Umbilical cord (tissue), 2 donors: ENCODE measurements around the gene ZNF224. TPM values are rescaled to one million over a fixed set of nuclear protein-coding genes. Genes with fewer than 3 reads are reported as not detected.

Experiments used
- DNase-seq: peaks from one replicate; pipeline ENCODE4 v3.0.0-alpha.2; 2015; ENCODE audit warnings: low spot score
- total RNA-seq: library from RNA; depleted of rRNA; stranded (reverse); fragments of >200 nt; gene quantifications from one replicate; pipeline ENCODE4 v1.2.3, GENCODE V29; 2014; ENCODE audit warnings: low replicate concordance; ENCODE audit not compliant: insufficient read depth

The ZNF224 gene
- 40.4 TPM for total RNA-seq

DNA sequence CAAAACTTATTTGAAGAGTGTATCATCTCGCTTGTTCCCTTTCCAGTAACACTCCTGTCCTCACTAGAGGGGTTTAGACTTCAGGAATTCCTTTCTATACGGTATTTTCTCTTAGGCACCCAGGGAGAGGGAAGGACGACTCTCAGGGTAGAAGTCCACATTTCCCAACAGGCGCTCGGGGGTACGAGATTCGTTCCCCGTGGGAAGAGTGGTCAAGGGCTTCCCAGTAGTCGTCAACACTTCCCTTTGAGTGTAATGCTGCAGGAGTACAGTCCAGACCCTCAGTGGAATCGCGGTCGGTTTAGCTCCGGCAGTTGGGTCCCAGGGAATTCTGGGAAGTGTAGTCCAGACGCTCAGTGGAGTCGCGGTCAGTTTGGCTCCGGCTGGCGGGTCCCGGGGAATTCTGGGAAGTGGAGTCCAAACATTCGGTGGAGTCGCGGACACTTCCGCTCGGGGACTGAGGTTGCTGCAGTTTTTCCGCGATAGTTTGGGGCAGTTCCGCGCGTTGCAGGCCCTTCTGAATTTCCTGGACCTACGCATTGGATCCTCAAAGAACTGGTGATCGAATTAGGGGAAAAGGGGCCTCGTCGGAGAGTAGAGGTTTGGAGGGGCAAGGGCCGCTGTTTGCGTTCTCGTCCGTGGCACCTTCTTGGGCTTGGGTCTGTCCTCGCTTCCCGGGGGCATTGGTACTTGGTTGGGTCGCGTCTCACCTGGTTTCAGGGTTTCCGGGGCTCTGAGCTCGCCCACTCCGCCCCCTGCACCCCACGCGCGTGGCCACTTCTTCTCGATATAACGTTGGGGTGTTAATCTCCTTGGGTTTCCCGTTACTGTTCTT lies at the start of gene ZNF224:
ZNF224 (plus strand) TSS at position 431 of the 835 bp plus-strand sequence. CDS start 3,513 bp downstream, outside the sequence.
- DNase-seq: peak; percentile 98

DNA sequence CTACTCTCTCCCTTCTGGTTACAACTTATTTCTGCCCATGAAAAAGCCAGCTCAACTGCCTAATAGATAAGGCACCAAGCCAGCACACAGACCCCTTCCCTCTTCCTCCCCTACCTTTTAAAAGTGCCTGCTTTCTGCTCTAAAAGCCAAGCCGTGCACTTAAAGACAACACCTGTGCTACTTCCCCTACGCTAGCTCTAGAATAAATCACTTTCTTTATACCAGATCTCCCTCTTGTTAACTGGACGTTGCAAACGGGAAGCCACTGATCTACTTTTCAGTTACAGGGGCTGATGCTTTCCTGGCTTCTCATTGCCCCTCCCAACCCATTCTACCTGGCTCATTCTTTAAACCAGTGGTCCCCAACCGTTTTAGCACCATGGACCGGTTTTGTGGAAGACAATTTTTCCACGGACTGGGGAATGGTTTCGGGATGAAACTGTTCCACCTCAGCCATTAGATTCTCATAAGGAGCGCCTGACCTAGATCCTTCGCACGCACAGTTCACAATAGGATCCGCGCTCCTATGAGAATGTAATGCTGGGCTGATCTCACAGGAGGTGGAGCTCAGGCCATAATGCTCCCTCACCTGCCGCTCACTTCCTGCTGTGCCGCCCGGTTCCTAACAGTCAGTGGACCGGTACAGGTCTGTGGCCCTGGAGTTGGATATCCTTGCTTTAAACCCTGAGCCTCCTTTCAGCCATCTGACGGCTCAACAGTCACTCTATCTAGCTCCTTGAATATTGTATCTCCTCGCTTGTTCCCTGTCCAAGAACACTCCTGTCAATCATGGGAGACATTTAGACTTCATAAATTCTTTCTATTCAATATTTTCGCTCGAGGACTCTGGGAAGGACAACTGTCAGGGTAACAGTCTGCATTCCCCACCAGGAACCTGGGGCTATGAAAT lies 43.2 kb upstream of the ZNF224 start:
- DNase-seq: peak; percentile 13

DNA sequence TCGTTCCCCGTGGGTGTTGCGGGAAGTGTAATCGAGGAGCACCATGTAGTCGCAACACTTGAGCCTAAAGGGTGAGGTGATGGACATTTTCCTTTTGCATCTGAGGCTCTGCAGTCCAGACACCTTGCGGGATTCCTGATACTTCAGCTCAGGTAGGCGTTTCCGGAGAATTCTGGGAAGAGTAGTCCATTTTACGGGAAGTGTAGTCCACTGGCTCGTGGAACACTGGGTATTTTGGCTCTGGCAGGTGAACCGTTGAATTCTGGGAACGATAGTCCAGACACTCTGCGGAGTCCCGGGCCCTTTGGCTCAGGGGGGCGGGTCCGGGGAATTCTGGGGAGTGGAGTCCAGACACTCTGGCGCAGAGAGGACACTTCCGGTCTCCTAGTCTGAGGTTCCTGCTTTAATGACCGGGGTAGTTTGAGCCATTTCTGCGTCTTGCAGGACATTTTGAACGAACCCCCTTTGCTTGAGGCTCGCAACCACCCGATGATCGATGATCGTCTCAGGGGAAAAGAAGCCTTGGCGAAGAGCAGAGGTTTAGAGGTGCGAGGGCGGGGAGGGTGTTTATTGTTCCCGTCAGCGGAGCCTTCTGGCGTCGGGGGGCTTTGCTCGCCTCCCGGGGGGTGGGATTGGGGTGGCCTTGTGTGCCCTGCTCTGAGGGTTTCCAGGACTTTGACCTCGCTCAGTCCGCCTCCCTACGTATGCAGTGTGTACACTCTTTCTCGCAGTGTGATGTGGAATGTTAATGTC lies 42.3 kb upstream of the ZNF224 start, which contains the start of gene ZNF223:
ZNF223 (plus strand) TSS at position 387 of the 753 bp plus-strand sequence. CDS start 3,141 bp downstream, outside the sequence.
- DNase-seq: peak; percentile 99

DNA sequence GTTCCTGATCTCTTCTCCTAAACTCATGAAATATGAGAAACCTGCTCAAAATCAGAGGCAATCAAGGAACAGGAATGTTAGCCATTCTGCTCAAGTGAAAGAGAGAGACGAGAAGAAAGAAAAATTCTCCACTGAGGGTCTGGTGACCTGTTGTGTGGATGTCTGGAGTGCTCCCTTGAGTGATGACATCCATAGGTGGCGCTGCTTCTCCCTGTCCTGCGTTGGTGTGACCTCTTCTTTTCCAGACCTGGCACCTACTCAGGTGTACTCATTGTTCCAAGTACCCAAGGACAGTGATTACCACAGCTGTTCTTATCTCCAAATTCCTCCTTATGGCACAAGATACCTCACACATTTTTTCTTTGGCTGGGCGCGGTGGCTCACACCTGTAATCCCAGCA lies 38.3 kb upstream of the ZNF224 start:
- DNase-seq: no peak

DNA sequence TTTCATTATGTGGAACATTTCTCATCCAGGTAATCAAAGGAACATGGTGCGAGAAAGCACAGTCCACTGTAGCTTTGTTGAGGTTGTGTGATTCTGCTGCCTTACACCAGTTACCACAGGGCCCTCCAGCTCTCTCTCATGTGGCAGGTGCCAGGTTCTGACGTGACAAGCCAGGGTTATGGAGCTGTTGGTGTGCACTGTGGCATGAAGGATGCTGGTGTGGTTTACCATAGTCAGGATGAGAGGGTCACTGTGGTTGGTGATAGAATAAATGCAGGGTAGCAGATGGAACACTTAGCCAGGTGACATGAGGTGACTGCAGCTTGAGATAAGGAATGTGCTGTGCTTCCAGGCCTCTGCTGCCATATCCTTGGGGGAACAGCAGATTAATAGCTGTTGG lies 34.9 kb upstream of the ZNF224 start:
- no peak for DNase-seq

DNA sequence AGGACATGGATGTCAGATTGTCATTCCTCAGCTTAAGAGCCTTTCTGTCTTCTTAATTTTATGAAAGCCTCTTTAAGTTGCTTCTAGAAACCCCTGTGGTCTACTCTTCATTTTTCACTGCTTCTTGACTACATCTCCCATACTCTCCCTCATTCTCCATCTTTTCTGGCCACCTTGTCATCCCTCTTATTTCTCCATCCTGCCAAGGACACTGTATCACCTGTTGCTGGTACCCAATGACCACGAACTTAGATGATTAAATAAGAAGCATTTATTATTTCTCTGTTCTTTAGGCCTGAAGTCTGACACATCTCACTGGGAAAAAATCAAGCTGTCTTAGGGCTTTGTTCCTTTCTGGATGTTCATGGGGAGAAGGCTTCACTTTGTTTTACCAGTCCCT lies 33.1 kb upstream of the ZNF224 start:
- DNase-seq: no peak

DNA sequence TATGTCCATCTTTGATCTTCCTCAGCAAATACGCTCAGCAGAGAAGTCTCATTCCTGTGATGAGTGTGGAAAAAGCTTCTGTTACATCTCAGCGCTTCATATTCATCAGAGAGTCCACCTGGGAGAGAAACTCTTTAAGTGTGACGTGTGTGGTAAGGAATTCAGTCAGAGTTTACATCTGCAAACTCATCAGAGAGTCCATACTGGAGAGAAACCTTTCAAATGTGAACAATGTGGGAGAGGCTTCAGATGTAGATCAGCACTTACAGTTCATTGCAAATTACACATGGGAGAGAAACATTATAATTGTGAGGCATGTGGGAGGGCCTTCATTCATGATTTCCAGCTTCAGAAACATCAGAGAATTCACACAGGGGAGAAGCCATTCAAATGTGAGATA lies 27.9 kb upstream of the ZNF224 start:
- DNase-seq: no peak

DNA sequence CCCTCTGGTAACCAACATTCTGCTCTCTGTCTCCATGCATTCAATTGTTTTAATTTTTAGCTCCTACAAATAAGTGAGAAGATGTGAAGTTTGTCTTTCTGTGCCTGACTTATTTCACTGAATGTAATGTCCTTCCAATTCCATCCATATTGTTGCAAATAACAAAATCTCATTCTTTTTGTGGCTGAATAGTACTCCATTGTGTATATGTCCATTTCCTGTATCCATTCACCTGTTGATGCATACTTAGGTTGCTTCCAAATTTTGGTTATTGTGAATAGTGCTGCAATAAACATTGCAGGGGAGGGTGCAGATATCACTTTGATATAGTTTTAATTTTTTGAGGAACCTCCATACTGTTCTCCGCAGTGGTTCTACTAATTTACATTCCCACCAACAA lies 24.7 kb upstream of the ZNF224 start:
- no peak for DNase-seq

DNA sequence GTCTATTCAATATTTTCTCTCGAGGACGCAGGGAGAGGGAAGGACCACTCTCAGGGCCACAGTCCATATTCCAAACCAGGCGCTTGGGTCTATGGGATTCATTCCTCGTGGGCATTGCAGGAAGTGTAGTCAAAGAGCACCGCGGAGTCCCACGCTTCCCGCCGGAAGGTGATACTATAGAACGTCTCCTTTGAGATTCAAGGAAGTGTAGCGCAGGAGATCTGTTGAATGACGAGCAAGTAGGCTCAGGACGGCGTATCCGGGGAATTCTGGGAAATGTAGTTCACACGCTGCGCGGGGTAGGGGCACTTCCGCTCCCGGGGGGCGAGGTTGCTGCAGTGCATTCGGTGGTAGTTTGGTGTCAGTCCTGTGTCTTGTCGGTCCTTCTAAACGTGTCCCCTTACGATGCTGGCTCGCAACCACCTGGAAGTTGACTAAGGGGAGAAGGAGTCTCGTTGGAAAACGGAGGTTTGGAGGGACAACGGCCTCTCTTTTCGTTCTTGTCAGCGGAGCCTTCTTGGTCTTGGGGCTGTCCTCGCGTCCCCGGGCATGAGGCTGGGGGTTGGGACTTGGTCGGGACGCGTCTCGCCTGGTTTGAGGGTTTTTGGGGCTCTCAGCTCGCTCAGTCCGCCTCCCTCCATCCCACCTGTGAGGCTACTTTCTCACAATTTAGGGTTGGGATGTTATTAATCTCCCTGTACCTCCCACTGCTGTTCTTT lies 22.2 kb upstream of the ZNF224 start, which contains the start of gene ZNF284:
ZNF284 (plus strand) TSS at position 336 of the 719 bp plus-strand sequence. CDS start 4,231 bp downstream, outside the sequence.
- DNase-seq: peak; percentile 97

DNA sequence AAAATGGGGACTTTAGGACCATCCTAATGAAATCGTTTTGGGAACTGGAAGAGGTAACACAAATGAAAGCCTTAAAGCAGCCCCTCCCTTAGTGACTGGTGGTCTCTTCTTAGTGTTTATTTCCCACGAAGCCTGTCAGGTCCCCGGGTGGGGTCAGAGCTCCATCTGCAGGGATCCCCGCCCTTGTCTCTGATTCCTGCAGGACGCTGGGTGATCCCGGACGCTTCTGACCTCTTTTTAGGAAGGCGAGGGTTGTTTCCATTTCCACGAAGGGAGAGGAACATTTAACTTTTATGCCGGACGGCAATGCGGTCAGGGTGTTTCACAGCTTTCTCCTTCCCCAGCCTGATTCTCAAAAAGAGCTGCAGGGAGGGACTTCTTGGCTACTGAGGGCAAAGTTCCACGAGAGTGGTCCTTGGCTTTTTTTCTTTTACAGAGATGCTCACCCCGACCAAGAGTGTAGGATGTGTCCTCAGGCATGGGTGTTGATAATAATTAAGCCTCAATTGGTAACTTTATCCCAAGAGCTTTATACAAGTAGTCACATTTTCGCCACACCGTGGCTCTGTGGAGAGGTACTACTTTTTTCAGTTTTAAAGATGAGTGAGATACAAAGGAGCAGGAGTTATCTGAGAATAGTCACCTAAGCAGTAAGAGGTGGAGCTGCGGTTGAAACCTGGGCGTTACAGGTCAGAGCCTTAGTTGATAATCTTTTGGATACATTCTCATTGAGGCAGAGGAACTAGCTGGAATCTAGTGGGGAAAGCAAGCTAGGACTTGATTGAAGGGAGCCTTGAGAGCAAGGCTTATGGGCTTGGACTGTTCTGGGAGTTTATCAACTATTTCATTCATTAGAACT lies 21.4 kb upstream of the ZNF224 start:
- peak; percentile 8 for DNase-seq

DNA sequence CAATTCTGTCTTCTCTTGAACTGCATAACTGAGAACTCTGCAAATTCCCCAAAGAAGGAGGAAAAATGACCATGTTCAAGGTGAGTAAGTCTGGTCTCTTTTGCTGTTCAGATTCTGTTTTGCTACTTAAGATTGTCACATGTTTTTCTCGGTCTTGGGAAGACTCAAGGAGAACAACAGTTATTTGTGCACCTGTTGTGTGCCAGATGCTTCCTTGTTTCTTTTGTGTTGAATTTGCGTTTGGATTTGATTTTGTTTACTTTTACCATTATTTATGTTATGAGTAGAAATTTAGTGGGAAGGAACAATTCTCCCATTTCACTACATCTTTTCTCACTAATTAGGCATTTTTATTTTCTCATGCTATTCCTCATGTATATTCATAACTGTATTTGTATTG lies 17.8 kb upstream of the ZNF224 start:
- DNase-seq: no peak

DNA sequence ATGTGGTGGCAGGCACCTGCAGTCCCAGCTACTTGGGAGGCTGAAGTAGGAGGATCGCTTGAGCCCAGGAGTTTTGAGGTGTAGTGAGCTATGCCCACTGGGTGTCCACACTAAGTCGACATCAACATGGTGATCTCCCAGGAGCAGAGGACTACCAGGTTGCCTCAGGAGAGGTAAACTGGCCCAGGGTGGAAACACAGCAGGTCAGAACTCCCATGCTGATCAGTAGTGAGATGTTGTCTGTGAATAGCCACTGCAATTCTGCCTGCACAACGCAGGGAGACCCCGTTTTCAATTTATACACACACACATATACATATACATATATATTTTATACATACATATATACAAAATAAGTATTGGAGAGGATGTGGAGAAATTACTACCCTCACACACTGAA lies 2.1 kb upstream of the ZNF224 start:
- DNase-seq: no peak

DNA sequence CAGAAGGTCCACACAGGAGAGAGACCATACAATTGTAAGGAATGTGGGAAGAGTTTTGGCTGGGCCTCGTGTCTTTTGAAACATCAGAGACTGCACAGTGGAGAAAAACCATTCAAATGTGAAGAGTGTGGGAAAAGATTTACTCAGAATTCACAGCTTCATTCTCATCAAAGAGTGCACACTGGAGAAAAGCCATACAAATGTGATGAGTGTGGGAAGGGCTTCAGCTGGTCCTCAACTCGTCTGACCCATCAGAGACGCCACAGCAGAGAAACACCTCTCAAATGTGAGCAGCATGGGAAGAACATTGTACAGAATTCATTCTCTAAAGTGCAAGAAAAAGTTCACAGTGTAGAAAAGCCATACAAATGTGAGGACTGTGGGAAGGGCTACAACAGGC lies 13.6 kb downstream of the ZNF224 start:
- no peak for DNase-seq

DNA sequence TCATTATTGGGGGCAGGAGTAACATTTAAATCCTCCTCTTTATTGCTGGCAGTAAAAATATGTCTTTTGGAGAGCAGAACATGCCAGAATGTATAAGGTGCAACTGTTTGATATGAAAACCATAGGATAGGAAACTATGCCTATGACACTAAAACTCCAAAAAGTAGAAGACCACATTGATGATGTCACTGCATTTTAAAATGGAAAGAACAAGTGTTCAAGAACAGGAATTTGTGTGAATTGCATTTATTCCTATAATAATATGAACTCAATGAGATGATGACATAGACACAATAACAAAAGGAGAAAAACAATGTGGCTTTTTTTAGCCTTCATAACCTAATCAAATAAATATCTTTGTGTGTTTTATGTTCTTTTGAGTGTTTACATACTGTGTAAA lies 15.3 kb downstream of the ZNF224 start:
- DNase-seq: no peak

DNA sequence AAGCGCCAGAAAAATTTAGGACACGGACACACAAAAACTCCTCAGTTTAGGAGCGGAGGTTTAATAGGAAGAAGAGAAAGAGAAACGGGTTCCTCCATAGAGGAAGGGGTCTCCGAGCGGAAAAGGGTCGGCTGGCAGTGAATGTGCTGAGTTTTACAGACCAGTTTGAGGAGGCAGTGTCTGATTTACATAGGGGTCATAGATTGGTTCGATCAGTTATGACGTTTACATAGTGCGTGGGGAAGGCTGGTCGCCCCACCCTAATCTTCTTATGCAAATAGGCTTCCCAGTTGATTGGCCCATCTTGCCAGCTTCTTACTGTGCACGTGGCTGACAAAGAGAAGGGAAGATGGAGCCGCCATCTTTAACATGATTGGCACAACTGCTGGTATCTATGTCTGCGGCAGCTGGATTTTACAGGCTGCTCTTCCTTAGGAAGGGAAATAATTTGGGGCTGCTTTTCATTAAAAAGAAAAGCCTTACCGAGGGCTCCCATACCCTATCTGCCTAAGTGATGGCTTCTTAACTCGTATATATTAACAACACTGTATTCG lies 17.8 kb downstream of the ZNF224 start:
- DNase-seq: peak; percentile 27

DNA sequence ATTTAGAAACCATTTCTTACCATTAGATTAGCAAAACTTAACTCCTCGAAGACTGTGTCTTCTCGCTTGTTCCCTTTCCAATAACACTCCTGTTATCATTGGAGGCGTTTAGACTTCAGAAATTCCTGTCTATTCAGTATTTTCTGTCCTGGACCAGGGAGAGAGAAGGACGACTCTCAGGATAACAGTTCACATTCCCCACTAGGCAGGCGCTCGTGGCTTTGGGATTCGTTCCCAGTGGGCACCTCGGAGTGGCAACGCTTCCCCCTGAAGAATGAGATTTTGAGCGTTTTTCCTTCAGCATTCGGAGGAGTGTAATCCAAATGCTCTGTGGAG lies 18.6 kb downstream of the ZNF224 start:
- DNase-seq: no peak

DNA sequence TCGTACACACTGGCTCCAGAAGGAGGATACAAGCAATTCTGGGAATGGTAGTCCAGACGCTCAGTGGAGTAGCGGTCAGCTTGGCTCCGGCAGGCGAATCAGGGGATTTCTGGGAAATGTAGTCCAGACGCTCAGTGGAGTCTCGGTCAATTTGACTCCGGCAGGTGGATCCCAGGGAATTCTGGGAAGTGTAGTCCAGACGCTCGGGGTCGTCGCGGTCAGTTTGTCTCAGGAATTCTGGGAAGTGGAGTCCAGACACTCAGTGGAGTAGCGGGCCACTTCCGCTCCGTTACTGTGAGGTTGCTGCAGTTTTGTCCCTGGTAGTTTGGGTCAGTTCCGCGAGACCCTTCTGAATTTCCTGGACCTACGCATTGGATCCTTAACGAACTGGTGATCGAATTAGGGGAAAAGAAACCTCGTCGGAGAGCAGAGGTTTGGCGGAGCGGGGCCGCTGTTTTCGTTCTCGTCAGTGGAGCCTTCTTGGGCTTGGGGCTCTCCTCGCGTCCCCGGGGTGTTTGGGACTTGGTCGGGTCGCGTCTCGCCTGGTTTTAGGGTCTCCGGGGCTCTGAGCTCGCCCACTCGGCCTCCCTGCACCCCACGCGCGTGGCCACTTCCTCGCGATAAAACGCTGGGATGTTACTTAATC lies 19.1 kb downstream of the ZNF224 start, which contains the start of gene ZNF225:
ZNF225 (plus strand) TSS at position 262 of the 646 bp plus-strand sequence. CDS start 2,429 bp downstream, outside the sequence.
- peak; percentile 100 for DNase-seq

DNA sequence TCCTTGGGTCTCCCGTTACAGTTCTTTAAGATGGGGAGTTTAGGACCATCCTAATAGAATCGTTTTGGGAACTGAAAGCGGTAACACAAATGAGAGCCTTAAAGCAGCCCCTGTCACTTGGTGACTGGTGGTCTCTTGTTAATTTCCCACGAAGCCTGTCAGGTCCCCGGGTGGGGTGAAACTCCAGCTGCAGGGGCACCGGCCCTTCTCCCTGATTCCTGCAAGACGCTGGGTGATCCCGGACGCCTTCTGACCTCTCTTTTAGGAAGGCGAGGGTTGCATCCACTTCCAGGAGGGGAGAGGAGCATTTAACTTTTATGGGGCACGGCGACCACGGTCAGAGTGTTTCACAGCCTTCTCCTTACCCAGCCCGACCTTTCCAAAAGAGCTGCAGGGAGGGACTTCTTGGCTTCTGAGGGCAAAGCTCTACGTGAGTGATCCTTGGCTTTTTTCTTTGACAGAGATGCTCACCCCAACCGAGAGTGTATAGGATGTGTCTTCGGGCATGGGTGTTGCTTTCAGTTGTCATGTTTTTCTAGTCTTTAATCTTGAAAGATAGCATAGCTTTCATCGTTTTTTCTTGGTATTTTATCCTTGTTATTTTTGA lies 19.7 kb downstream of the ZNF224 start:
- DNase-seq: no peak
